ENCODE results near the gene XKRX.

The XKRX gene

GRCh38 chrX:100931925-100932285 lies 3.2 kb upstream of the XKRX start:
- in situ Hi-C loops (cut with MboI; ENCODE audit: low pct_unique_long_range_greater_than_20kb, low sequenced_read_pairs, unreplicated experiment): no loop called here
- TF ChIP-seq CTCF (IDR thresholded peaks at IDR 0.05; ENCODE audit: extremely low read depth, insufficient read depth, missing control alignments): no peak
- DNase-seq (ENCODE audit: low spot score): no peak

- DNase-seq (ENCODE audit: low spot score): peak; percentile 40
- TF ChIP-seq CTCF (IDR thresholded peaks at IDR 0.05; ENCODE audit: extremely low read depth, insufficient read depth, missing control alignments): no peak
- in situ Hi-C loops (cut with MboI; ENCODE audit: low pct_unique_long_range_greater_than_20kb, low sequenced_read_pairs, unreplicated experiment): no loop called here
Measured at GRCh38 chrX:100931218-100931924, 2.7 kb upstream of the XKRX start.

GRCh38 chrX:100926453-100926852 lies 2.3 kb downstream of the XKRX start:
- TF ChIP-seq CTCF (IDR thresholded peaks at IDR 0.05; ENCODE audit: extremely low read depth, insufficient read depth, missing control alignments): no peak
- in situ Hi-C loops (cut with MboI; ENCODE audit: low pct_unique_long_range_greater_than_20kb, low sequenced_read_pairs, unreplicated experiment): no loop called here
- no peak for DNase-seq (ENCODE audit: low spot score)

- in situ Hi-C loops (cut with MboI; ENCODE audit: low pct_unique_long_range_greater_than_20kb, low sequenced_read_pairs, unreplicated experiment): no loop called here
- no peak for DNase-seq (ENCODE audit: low spot score)
- no peak for TF ChIP-seq CTCF (IDR thresholded peaks at IDR 0.05; ENCODE audit: extremely low read depth, insufficient read depth, missing control alignments)
Measured at GRCh38 chrX:100924375-100924774, 4.3 kb downstream of the XKRX start.

- in situ Hi-C loops (cut with MboI; ENCODE audit: low pct_unique_long_range_greater_than_20kb, low sequenced_read_pairs, unreplicated experiment): no loop called here
- DNase-seq (ENCODE audit: low spot score): no peak
- TF ChIP-seq CTCF (IDR thresholded peaks at IDR 0.05; ENCODE audit: extremely low read depth, insufficient read depth, missing control alignments): no peak
Measured at GRCh38 chrX:100915562-100915961, 13.2 kb downstream of the XKRX start.

- DNase-seq (ENCODE audit: low spot score): no peak
- no peak for TF ChIP-seq CTCF (IDR thresholded peaks at IDR 0.05; ENCODE audit: extremely low read depth, insufficient read depth, missing control alignments)
- in situ Hi-C loops (cut with MboI; ENCODE audit: low pct_unique_long_range_greater_than_20kb, low sequenced_read_pairs, unreplicated experiment): no loop called here
Measured at GRCh38 chrX:100913111-100913510, 15.6 kb downstream of the XKRX start.

Data from GM13977 (cell line).